Measurements from ENCODE around the gene RAPGEF6.
A peak's percentile ranks its signal among the peaks of the same experiment; 100 is the strongest.
"Not testable (repeated sequence)": the region's sequence is repeated elsewhere in the genome, so short reads cannot be mapped to it uniquely, and the experiment has no call there.

The RAPGEF6 gene

GRCh38 chr5:131634996-131635683 is at the start of gene RAPGEF6:
Gene RAPGEF6, minus strand, starts transcription at chr5:131635229. Its CDS starts 199 bp downstream, at chr5:131635030.
- DNase-seq (ENCODE audit: insufficient read length, low spot score) (peak; percentile 49), FAIRE-seq (peak; percentile 98)

GRCh38 chr5:131684595-131684994 is 49.6 kb upstream of the RAPGEF6 start:
- DNase-seq (ENCODE audit: insufficient read length, low spot score) (no peak), FAIRE-seq (no peak)

GRCh38 chr5:131684051-131684450 is 49.0 kb upstream of the RAPGEF6 start:
- FAIRE-seq (no peak), DNase-seq (ENCODE audit: insufficient read length, low spot score) (no peak)

GRCh38 chr5:131682826-131683225 is 47.8 kb upstream of the RAPGEF6 start:
- FAIRE-seq = no peak
- DNase-seq (ENCODE audit: insufficient read length, low spot score) = no peak

GRCh38 chr5:131682175-131682574 is 47.1 kb upstream of the RAPGEF6 start:
- no peak for DNase-seq (ENCODE audit: insufficient read length, low spot score)
- FAIRE-seq = no peak

- DNase-seq (ENCODE audit: insufficient read length, low spot score) = no peak
- no peak for FAIRE-seq
Measured at GRCh38 chr5:131679911-131680310, 44.9 kb upstream of the RAPGEF6 start.

- FAIRE-seq; DNase-seq (ENCODE audit: insufficient read length, low spot score): not testable (repeated sequence)
Measured at GRCh38 chr5:131678273-131678672, 43.2 kb upstream of the RAPGEF6 start.

- FAIRE-seq = peak; percentile 23
- no peak for DNase-seq (ENCODE audit: insufficient read length, low spot score)
Measured at GRCh38 chr5:131677115-131677514, 42.1 kb upstream of the RAPGEF6 start.

GRCh38 chr5:131672776-131673175 is 37.7 kb upstream of the RAPGEF6 start:
- no peak for FAIRE-seq
- no peak for DNase-seq (ENCODE audit: insufficient read length, low spot score)

- DNase-seq (ENCODE audit: insufficient read length, low spot score) (no peak), FAIRE-seq (peak; percentile 57)
Measured at GRCh38 chr5:131671994-131672655, 37.1 kb upstream of the RAPGEF6 start.

GRCh38 chr5:131671409-131671808 is 36.4 kb upstream of the RAPGEF6 start:
- DNase-seq (ENCODE audit: insufficient read length, low spot score) = no peak
- peak; percentile 64 for FAIRE-seq

- no peak for FAIRE-seq
- no peak for DNase-seq (ENCODE audit: insufficient read length, low spot score)
Measured at GRCh38 chr5:131664929-131665328, 29.9 kb upstream of the RAPGEF6 start.

- FAIRE-seq (no peak), DNase-seq (ENCODE audit: insufficient read length, low spot score) (no peak)
Measured at GRCh38 chr5:131661933-131662332, 26.9 kb upstream of the RAPGEF6 start.

GRCh38 chr5:131659841-131660240 is 24.8 kb upstream of the RAPGEF6 start:
- no peak for FAIRE-seq
- DNase-seq (ENCODE audit: insufficient read length, low spot score) = no peak

GRCh38 chr5:131659290-131659689 is 24.3 kb upstream of the RAPGEF6 start:
- DNase-seq (ENCODE audit: insufficient read length, low spot score) (no peak), FAIRE-seq (no peak)

GRCh38 chr5:131654776-131655175 is 19.7 kb upstream of the RAPGEF6 start:
- FAIRE-seq = no peak
- DNase-seq (ENCODE audit: insufficient read length, low spot score) = no peak

- FAIRE-seq = no peak
- no peak for DNase-seq (ENCODE audit: insufficient read length, low spot score)
Measured at GRCh38 chr5:131654309-131654708, 19.3 kb upstream of the RAPGEF6 start.

GRCh38 chr5:131649161-131649560 is 14.1 kb upstream of the RAPGEF6 start:
- no peak for DNase-seq (ENCODE audit: insufficient read length, low spot score)
- FAIRE-seq = no peak

GRCh38 chr5:131647048-131647769 is 12.2 kb upstream of the RAPGEF6 start:
- FAIRE-seq (peak; percentile 97), DNase-seq (ENCODE audit: insufficient read length, low spot score) (peak; percentile 1)

GRCh38 chr5:131644822-131645221 is 9.8 kb upstream of the RAPGEF6 start:
- no peak for FAIRE-seq
- no peak for DNase-seq (ENCODE audit: insufficient read length, low spot score)

GRCh38 chr5:131644370-131644769 is 9.3 kb upstream of the RAPGEF6 start:
- DNase-seq (ENCODE audit: insufficient read length, low spot score) (no peak), FAIRE-seq (no peak)

- FAIRE-seq (no peak), DNase-seq (ENCODE audit: insufficient read length, low spot score) (no peak)
Measured at GRCh38 chr5:131641494-131641893, 6.5 kb upstream of the RAPGEF6 start.

Data from GM19239 (cell line).